HL-60 (cell line): ENCODE measurements around the gene CSRNP3.

ENCODE experiments used
- CTCF ChIP-seq: IDR thresholded peaks from one replicate; pipeline ENCODE4 v1.5.1; 2011; ENCODE audit warnings: low read length, control low read depth, inconsistent platforms; ENCODE audit not compliant: insufficient read depth
- GABPA ChIP-seq: IDR thresholded peaks from 2 replicates; pipeline ENCODE4 v1.6.1; 2012; ENCODE audit warnings: low read depth
- POLR2AphosphoS5 ChIP-seq: IDR thresholded peaks from 2 replicates; pipeline ENCODE4 v1.6.1; 2012; ENCODE audit warnings: low read depth

DNA sequence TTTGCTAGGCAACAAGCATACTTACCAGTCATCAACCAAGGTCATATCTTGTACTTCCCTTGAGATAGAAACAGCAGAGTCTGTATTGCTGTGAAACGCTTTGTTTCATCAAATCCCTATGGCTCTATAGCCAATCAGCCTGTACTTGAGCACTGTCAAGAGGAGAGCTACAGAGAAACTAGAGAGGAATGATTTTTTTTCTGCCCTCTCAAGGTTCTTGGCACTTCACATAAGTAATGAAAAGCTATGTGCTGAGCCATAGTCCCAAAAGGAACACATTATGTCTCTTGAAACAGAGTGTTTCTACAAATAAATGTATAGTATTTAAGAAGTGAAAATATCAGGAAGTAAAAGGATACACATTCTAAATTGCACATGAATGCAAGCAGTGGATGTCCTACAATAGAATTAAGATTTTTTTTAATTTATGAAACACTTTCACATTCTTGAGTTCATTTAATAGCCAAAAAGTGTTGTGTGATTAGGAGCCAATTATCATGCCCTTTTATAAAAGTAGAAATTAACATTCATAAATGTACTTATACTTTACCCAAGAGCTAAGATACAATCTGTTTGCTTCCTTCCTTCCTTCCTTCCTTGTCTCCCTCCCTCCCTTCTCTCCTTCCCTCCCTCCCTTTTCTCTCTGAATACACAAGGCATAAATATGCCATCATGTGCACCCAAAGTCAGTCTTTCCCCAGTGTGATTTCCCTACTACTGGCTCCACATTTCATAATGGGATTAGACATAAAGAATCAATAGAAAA is 131.8 kb downstream of the CSRNP3 start:
- no peak for TF ChIP-seq POLR2AphosphoS5
- TF ChIP-seq CTCF = no peak
- TF ChIP-seq GABPA = no peak
